OCI-LY1 (cell line): Measurements from ENCODE around the gene SATB1.

ENCODE experiments used
- H2AFZ ChIP-seq: fragments of 200-600 bp; sonication (generic), shearing (Covaris generic); 2 replicates; pipeline ENCODE4 v1.6.0; 2014; ENCODE audit warnings: antibody characterized with exemption, mild to moderate bottlenecking, low read length
- H3F3A ChIP-seq: fragments of 200-600 bp; sonication (generic), shearing (Covaris generic); 2 replicates; pipeline ENCODE4 v1.6.0; 2014; ENCODE audit warnings: mild to moderate bottlenecking, antibody characterized with exemption, low read length, moderate library complexity; ENCODE audit not compliant: insufficient read depth
- H3K27ac ChIP-seq: fragments of 200-600 bp; sonication (generic); 2 replicates; pipeline ENCODE4 v1.5.1; 2014; ENCODE audit warnings: low read length, mixed run types, mild to moderate bottlenecking, low read depth; ENCODE audit not compliant: poor library complexity, severe bottlenecking
- H3K27me3 ChIP-seq: fragments of 200-600 bp; sonication (generic); 2 replicates; pipeline ENCODE4 v1.6.0; 2014; ENCODE audit warnings: antibody characterized with exemption, mild to moderate bottlenecking, low read length, moderate library complexity; ENCODE audit not compliant: insufficient read depth
- H3K36me3 ChIP-seq: fragments of 200-600 bp; sonication (generic); 2 replicates; pipeline ENCODE4 v1.6.1; 2014; ENCODE audit warnings: mild to moderate bottlenecking, antibody characterized with exemption, low read length, moderate library complexity, mixed read lengths; ENCODE audit not compliant: insufficient read depth
- H3K4me1 ChIP-seq: fragments of 200-600 bp; sonication (generic); 2 replicates; pipeline ENCODE4 v1.5.1; 2014; ENCODE audit warnings: mild to moderate bottlenecking, low read length, moderate library complexity; ENCODE audit not compliant: insufficient read depth, severe bottlenecking
- H3K4me2 ChIP-seq: fragments of 200-600 bp; sonication (generic), shearing (Covaris generic); 2 replicates; pipeline ENCODE4 v1.6.1; 2014; ENCODE audit warnings: low read length
- H3K4me3 ChIP-seq: fragments of 200-600 bp; sonication (generic); 2 replicates; pipeline ENCODE4 v1.5.1; 2014; ENCODE audit warnings: low read length, low read depth, mild to moderate bottlenecking, mixed read lengths; ENCODE audit not compliant: poor library complexity, severe bottlenecking
- H3K79me2 ChIP-seq: fragments of 200-600 bp; shearing (Covaris generic); 2 replicates; pipeline ENCODE4 v1.6.1; 2016; ENCODE audit warnings: mixed run types, low read length, mixed read lengths; ENCODE audit not compliant: insufficient read depth
- H3K9ac ChIP-seq: fragments of 200-600 bp; sonication (generic), shearing (Covaris generic); 2 replicates; pipeline ENCODE4 v1.6.1; 2014; ENCODE audit warnings: mild to moderate bottlenecking, low read length, mixed read lengths
- H3K9me2 ChIP-seq: fragments of 200-600 bp; sonication (generic), shearing (Covaris generic); 2 replicates; pipeline ENCODE4 v1.6.1; 2014; ENCODE audit warnings: low read depth, mild to moderate bottlenecking, low read length, mixed read lengths
- H3K9me3 ChIP-seq: fragments of 200-600 bp; shearing (Covaris generic); 2 replicates; pipeline ENCODE4 v1.6.1; 2014; ENCODE audit warnings: low read length, mixed read lengths
- H4K20me1 ChIP-seq: fragments of 200-600 bp; sonication (generic), shearing (Covaris generic); 2 replicates; pipeline ENCODE4 v1.6.0; 2016; ENCODE audit warnings: mild to moderate bottlenecking, low read length; ENCODE audit not compliant: insufficient read depth
- EZH2 ChIP-seq: fragments of 200-600 bp; sonication (generic), shearing (Covaris generic); IDR thresholded peaks from 2 replicates; pipeline ENCODE4 v1.8.0; 2017; ENCODE audit warnings: borderline replicate concordance, mixed run types, mild to moderate bottlenecking, antibody characterized with exemption, low read length, moderate library complexity, mixed read lengths
- TF ChIP-seq, protein P1 (sequence below): fragments of 200-600 bp; sonication (generic), shearing (Covaris generic); IDR thresholded peaks from 2 replicates; pipeline ENCODE4 v1.5.1; 2017; ENCODE audit warnings: mild to moderate bottlenecking, antibody characterized with exemption, low read length, moderate library complexity, mixed read lengths

SATB1 gene

GRCh38 chr3:18308096-18308650 lies 117.0 kb downstream of the SATB1 start:
- H3K9ac ChIP-seq: no peak overlapping the region
- H3K27me3 ChIP-seq: no peaks in the 10 kb centered on the region
- H3F3A ChIP-seq: no peaks in the 10 kb centered on the region
- H3K9me2 ChIP-seq: no peaks in the 10 kb centered on the region
- no peak overlapping the region for H3K4me2 ChIP-seq
- no peaks in the 10 kb centered on the region for H3K9me3 ChIP-seq
- H3K4me3 ChIP-seq: no peak overlapping the region
- H3K27ac ChIP-seq: no peak overlapping the region
- H3K79me2 ChIP-seq: no peaks in the 10 kb centered on the region
- TF ChIP-seq EZH2: no peak
- TF ChIP-seq, protein P1, sequence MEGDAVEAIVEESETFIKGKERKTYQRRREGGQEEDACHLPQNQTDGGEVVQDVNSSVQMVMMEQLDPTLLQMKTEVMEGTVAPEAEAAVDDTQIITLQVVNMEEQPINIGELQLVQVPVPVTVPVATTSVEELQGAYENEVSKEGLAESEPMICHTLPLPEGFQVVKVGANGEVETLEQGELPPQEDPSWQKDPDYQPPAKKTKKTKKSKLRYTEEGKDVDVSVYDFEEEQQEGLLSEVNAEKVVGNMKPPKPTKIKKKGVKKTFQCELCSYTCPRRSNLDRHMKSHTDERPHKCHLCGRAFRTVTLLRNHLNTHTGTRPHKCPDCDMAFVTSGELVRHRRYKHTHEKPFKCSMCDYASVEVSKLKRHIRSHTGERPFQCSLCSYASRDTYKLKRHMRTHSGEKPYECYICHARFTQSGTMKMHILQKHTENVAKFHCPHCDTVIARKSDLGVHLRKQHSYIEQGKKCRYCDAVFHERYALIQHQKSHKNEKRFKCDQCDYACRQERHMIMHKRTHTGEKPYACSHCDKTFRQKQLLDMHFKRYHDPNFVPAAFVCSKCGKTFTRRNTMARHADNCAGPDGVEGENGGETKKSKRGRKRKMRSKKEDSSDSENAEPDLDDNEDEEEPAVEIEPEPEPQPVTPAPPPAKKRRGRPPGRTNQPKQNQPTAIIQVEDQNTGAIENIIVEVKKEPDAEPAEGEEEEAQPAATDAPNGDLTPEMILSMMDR: no peak
- no peaks in the 10 kb centered on the region for H4K20me1 ChIP-seq
- no peak overlapping the region for H2AFZ ChIP-seq
- H3K36me3 ChIP-seq: no peaks in the 10 kb centered on the region
- no peaks in the 10 kb centered on the region for H3K4me1 ChIP-seq

- Histone ChIP-seq H3K4me2 (no peak overlapping the region), H3K79me2 (no peaks in the 10 kb centered on the region), H3K9ac (no peak overlapping the region), H3K27me3 (no peaks in the 10 kb centered on the region), H3K9me2 (no peaks in the 10 kb centered on the region), H3K9me3 (no peaks in the 10 kb centered on the region), H3K4me3 (no peak overlapping the region), H2AFZ (no peak overlapping the region), H3F3A (no peaks in the 10 kb centered on the region), H3K27ac (no peak overlapping the region), H3K4me1 (no peaks in the 10 kb centered on the region), H4K20me1 (no peaks in the 10 kb centered on the region), H3K36me3 (no peaks in the 10 kb centered on the region)
- TF ChIP-seq, protein P1: no peak
- TF ChIP-seq EZH2: no peak
These were observed 117.6 kb downstream of the SATB1 start for GRCh38 chr3:18307529-18307928.

GRCh38 chr3:18302517-18302916 lies 122.6 kb downstream of the SATB1 start:
- no peaks in the 10 kb centered on the region for H3K9me2 ChIP-seq
- H3K36me3 ChIP-seq: no peaks in the 10 kb centered on the region
- H3K79me2 ChIP-seq: no peaks in the 10 kb centered on the region
- no peaks in the 10 kb centered on the region for H3F3A ChIP-seq
- H4K20me1 ChIP-seq: no peaks in the 10 kb centered on the region
- no peak overlapping the region for H3K27ac ChIP-seq
- H3K27me3 ChIP-seq: no peaks in the 10 kb centered on the region
- no peaks in the 10 kb centered on the region for H3K4me1 ChIP-seq
- TF ChIP-seq, protein P1: no peak
- TF ChIP-seq EZH2: no peak
- no peak overlapping the region for H3K4me2 ChIP-seq
- H2AFZ ChIP-seq: no peak overlapping the region
- no peak overlapping the region for H3K9ac ChIP-seq
- H3K9me3 ChIP-seq: no peaks in the 10 kb centered on the region
- no peak overlapping the region for H3K4me3 ChIP-seq
